ENCODE results near the gene TEAD4. TPM values are rescaled to one million over a fixed set of nuclear protein-coding genes. Genes with fewer than 3 reads are reported as not detected.
"Not testable (repeated sequence)": the region's sequence is repeated elsewhere in the genome, so short reads cannot be mapped to it uniquely, and the experiment has no call there.

The TEAD4 gene
- total RNA-seq, 1 donor from 2014 or later, result 26.0 TPM

GRCh38 chr12:3061059-3061458 lies 101.9 kb downstream of the TEAD4 start:
- peaks cover 4% of the 10 kb centered on the region for H3K36me3 Mint-ChIP-seq (ENCODE audit: low read depth)

GRCh38 chr12:3061501-3062215 lies 102.5 kb downstream of the TEAD4 start:
- no peak for DNase-seq (ENCODE audit: low spot score)
- Mint-ChIP-seq H3K4me3 (ENCODE audit: unreplicated experiment) (no peak overlapping the region), H3K27me3 (ENCODE audit: low read depth) (no peaks in the 10 kb centered on the region), H3K27ac (ENCODE audit: unreplicated experiment) (peak overlapping the region; percentile 10), H3K4me1 (ENCODE audit: low read depth) (peaks cover 23% of the 10 kb centered on the region), H3K36me3 (ENCODE audit: low read depth) (peaks cover 4% of the 10 kb centered on the region), H3K9me3 (ENCODE audit: low read depth) (peaks cover 9% of the 10 kb centered on the region)
- TF ChIP-seq CTCF (IDR thresholded peaks at IDR 0.05), result no peak

More at GRCh38 chr12:3061059-3061458, 101.9 kb downstream of the TEAD4 start:
- Mint-ChIP-seq H3K27me3 (ENCODE audit: low read depth) (no peaks in the 10 kb centered on the region), H3K9me3 (ENCODE audit: low read depth) (peaks cover 9% of the 10 kb centered on the region), H3K4me1 (ENCODE audit: low read depth) (peaks cover 21% of the 10 kb centered on the region), H3K27ac (ENCODE audit: unreplicated experiment) (peak overlapping the region; percentile 10), H3K4me3 (ENCODE audit: unreplicated experiment) (no peak overlapping the region)
- no peak for DNase-seq (ENCODE audit: low spot score)
- TF ChIP-seq CTCF (IDR thresholded peaks at IDR 0.05), result no peak

GRCh38 chr12:3065300-3065699 lies 106.1 kb downstream of the TEAD4 start:
- H3K4me1 Mint-ChIP-seq (ENCODE audit: low read depth), result peaks cover 20% of the 10 kb centered on the region
- no peak for DNase-seq (ENCODE audit: low spot score)
- no peaks in the 10 kb centered on the region for H3K27me3 Mint-ChIP-seq (ENCODE audit: low read depth)
- H3K9me3 Mint-ChIP-seq (ENCODE audit: low read depth), result peaks cover 7% of the 10 kb centered on the region
- peaks cover 4% of the 10 kb centered on the region for H3K36me3 Mint-ChIP-seq (ENCODE audit: low read depth)
- H3K27ac Mint-ChIP-seq (ENCODE audit: unreplicated experiment), result no peak overlapping the region
- TF ChIP-seq CTCF (IDR thresholded peaks at IDR 0.05), result no peak
- no peak overlapping the region for H3K4me3 Mint-ChIP-seq (ENCODE audit: unreplicated experiment)

GRCh38 chr12:3065846-3066245 lies 106.6 kb downstream of the TEAD4 start:
- H3K27me3 Mint-ChIP-seq (ENCODE audit: low read depth); H3K27ac Mint-ChIP-seq (ENCODE audit: unreplicated experiment); DNase-seq (ENCODE audit: low spot score); H3K36me3 Mint-ChIP-seq (ENCODE audit: low read depth); H3K9me3 Mint-ChIP-seq (ENCODE audit: low read depth); H3K4me3 Mint-ChIP-seq (ENCODE audit: unreplicated experiment): not testable (repeated sequence)
- peaks cover 18% of the 10 kb centered on the region for H3K4me1 Mint-ChIP-seq (ENCODE audit: low read depth)

GRCh38 chr12:3069714-3070113 lies 110.5 kb downstream of the TEAD4 start:
- H3K4me3 Mint-ChIP-seq (ENCODE audit: unreplicated experiment), result no peak overlapping the region
- peaks cover 19% of the 10 kb centered on the region for H3K4me1 Mint-ChIP-seq (ENCODE audit: low read depth)
- H3K27ac Mint-ChIP-seq (ENCODE audit: unreplicated experiment), result no peak overlapping the region
- DNase-seq (ENCODE audit: low spot score), result no peak
- H3K36me3 Mint-ChIP-seq (ENCODE audit: low read depth), result no peaks in the 10 kb centered on the region
- H3K9me3 Mint-ChIP-seq (ENCODE audit: low read depth), result no peaks in the 10 kb centered on the region
- TF ChIP-seq CTCF (IDR thresholded peaks at IDR 0.05), result no peak
- no peaks in the 10 kb centered on the region for H3K27me3 Mint-ChIP-seq (ENCODE audit: low read depth)

- Mint-ChIP-seq H3K27me3 (ENCODE audit: low read depth) (no peaks in the 10 kb centered on the region), H3K4me3 (ENCODE audit: unreplicated experiment) (no peak overlapping the region), H3K27ac (ENCODE audit: unreplicated experiment) (no peak overlapping the region), H3K9me3 (ENCODE audit: low read depth) (no peaks in the 10 kb centered on the region), H3K36me3 (ENCODE audit: low read depth) (no peaks in the 10 kb centered on the region), H3K4me1 (ENCODE audit: low read depth) (peaks cover 18% of the 10 kb centered on the region)
- TF ChIP-seq CTCF (IDR thresholded peaks at IDR 0.05), result no peak
- DNase-seq (ENCODE audit: low spot score), result no peak
Measured at GRCh38 chr12:3071107-3071506, 111.9 kb downstream of the TEAD4 start.

Measured in chondrocyte (in vitro differentiated cells).